NB4 (cell line): Measurements from ENCODE around the gene AZGP1.

Source experiments
- CTCF ChIP-seq: IDR thresholded peaks from one replicate; pipeline ENCODE4 v1.5.1; 2012; ENCODE audit warnings: low read depth, low read length
- MAX ChIP-seq: IDR thresholded peaks from 2 replicates; pipeline ENCODE4 v1.6.1; 2011; ENCODE audit warnings: low read depth, low read length
- POLR2A ChIP-seq: IDR thresholded peaks from 2 replicates; pipeline ENCODE4 v1.6.1; 2011; ENCODE audit warnings: mild to moderate bottlenecking; ENCODE audit not compliant: insufficient read length; ENCODE audit errors: extremely low read depth

GRCh38 chr7:99976626-99977025 is 795 bp upstream of the AZGP1 start:
- no peak for TF ChIP-seq CTCF
- no peak for TF ChIP-seq POLR2A
- TF ChIP-seq MAX: no peak
